GM21723 (cell line): ENCODE results near the gene DIAPH3.
A peak's percentile ranks its signal among the peaks of the same experiment; 100 is the strongest.

Experiments used
- ATAC-seq: cut with Tn5 transposase; IDR thresholded peaks from one replicate; pipeline ENCODE4 v1.9.1; 2021; ENCODE audit warnings: mild to moderate bottlenecking, moderate library complexity; ENCODE audit not compliant: unreplicated experiment

DIAPH3 gene

DNA sequence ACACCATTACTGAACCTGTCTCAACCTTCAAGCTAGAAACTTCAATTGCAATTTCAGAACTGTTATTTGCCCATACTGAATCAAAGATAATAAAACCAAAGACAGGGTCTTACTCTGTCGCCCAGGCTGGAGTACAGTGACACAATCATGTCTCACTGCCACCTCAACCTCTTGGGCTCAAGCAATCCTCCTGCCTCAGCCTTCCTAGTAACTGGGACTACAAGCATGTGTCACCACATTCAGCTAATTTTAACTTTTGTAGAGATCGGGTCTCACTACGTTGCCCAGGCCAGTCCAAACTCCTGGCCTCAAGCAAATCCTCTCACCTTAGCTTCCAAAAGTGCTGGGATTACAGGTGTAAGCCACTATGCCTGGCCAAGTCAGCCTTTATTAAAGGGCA, 143.4 kb downstream of the DIAPH3 start:
- ATAC-seq = no peak

DNA sequence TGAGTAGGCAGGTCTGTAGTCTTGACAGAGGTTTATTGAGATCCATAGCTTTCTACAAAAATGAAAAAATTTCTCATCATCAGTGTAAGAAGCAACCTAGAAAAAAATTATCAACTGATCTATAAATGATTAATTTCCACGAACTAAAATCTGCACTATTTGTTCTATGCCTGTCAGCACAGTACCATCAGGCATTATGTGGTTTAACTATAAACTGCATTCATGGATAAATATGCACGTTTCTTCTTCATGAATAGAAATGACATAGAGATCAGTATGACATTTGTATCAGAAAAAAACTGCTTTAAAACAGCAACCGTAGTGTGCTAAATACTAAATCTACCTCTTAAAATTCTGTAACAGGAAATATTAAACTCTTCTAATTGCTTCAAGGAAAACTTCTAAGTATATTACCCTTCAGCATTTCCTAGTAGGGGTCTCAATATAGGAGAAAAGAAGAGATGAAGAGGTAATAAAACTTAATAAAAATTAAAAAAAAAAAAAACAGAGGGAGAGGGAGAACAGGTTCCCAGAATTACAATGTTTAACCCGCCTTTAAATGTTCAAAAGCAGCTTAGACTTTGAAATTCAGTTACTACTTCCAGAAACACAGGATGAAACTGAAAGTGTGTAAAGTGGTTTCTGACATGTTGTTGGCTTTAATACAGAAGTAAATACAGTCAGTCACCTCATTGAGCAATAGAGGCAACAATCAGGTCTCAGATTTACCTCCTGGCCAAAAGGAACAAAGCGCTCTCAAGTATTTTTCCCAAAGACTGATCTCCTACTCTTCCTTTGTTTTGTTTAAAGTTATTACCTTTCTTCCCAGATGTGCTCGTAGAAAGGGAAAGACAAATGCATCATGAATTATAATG, 144.4 kb downstream of the DIAPH3 start:
- peak; percentile 86 for ATAC-seq

- no peak for ATAC-seq
Observed at GRCh38 chr13:60018536-60018935, 145.2 kb downstream of the DIAPH3 start.

- no peak for ATAC-seq
Observed at GRCh38 chr13:60016229-60016628, 147.5 kb downstream of the DIAPH3 start.

DNA sequence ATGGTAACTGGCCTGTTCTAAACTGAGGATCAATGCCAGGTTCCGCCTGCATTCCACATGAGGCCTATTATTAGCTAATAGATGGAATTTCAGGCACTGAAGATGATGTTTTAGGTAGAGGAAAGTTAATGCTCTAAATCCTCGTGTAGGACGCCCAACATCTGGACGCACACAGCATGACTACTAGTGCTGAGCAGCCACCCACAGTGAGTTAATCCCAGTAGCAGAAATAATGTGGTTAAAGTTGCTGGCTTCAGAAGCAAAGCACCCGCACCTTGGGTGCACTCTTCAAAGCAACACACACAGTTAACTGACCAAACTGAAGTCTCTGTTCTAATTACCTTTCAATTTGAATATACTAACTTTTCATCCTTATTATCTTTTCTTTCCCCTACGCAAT, 150.6 kb downstream of the DIAPH3 start:
- ATAC-seq = no peak

DNA sequence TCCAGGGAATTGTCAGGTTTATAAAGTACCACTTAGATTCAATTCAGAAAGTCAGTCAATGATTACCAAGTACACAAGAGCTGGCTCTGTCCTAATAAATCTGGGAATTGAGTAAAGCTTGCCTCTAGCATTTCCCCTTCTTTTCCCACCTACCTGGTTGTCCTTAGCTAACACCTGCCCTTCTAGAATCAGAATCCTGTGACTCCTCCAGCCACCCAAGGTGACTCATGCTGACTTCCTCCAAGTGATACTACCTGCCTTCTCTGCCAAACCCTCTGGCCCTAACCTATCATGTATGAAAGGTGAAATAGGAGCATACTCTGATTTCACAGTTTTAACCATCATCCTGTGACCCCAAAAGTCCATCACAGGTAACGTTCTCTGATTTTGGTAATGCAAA, 151.2 kb downstream of the DIAPH3 start:
- ATAC-seq = no peak

DNA sequence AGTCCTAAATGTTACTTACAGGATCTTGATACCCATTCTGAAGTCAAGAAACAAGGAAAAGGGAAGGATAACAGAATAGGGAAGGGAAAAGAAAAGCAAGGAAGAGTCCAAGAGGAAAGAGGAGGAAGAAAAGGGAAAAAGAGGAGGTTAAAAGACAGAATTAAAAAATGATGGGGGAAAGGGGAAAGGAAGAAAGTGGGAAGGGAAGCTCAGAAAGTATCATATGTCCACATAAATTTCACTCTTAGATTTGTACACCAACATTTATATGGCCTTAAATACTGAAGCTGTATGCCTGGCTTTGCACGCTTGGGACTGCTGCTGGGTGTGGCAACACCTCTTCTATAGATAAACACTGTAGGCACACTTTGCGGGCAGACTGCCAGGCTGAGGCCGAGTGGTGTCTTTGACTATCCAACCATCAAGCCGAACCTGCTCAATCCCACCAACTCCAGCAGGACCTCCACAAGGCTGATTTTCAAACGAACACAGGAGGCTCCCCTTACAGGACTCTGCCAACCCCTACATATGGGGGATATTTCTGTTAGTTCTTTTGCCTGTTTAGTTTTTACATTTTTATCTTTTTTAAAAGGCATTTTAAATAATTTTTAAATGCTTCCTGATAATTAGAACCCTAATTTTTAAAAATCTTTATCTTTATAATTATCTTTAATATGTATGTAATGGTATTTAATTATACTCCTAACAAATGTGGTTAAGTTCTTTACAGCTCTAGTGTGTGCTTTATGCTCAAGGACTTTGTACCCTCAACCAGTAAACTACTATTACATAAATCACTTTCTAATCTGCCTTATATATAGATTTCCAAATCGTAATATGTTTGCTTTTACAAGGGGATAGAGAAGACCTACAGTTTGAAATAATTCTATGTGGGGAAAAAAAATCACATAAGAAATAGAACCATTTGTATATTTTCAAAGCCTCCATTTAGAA, 154.2 kb downstream of the DIAPH3 start:
- ATAC-seq = no peak

DNA sequence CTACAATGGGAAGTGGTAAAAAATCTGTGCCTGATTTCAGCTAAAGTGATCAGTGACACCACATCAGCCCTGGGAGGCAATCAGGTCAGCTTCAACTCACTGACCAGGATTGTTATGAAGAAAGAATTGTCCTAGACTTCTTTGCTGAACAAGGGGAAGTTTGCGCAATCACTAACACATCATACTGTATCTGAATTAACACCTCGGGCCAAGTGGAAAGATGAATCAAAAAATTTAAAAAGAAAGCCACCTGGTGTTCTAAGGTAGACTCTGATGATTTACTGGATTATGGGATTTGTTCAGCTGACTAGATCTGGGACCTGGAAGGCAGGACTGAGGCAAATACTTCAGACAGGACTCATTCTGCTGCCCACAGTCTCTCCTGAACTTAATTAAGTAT, 161.8 kb downstream of the DIAPH3 start:
- no peak for ATAC-seq

DNA sequence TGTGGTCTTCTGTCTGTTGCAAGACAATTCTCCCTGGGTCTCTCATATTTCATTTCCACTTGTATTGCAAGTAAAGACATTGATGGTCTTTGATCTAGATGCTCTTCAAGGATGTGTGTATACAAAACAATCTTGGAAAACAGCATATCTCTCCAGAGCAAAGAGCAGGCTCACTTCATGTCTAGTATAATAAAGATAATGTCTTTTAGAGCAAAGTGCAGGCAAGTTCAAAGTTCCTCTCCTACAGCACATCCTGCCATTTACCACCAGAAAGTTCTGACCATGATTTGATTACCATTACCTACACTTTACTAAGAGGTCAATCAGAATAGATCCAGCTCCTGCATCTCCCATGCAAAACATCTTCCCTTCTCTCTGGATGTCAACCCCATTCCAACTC, 162.8 kb downstream of the DIAPH3 start:
- no peak for ATAC-seq

- ATAC-seq = no peak
Observed at GRCh38 chr13:60000081-60000480, 163.6 kb downstream of the DIAPH3 start.

GRCh38 chr13:59997976-59998375, 165.8 kb downstream of the DIAPH3 start:
- no peak for ATAC-seq

- no peak for ATAC-seq
Observed at GRCh38 chr13:59996461-59996980, 167.2 kb downstream of the DIAPH3 start.

GRCh38 chr13:59991395-59991794, 172.3 kb downstream of the DIAPH3 start:
- no peak for ATAC-seq

DNA sequence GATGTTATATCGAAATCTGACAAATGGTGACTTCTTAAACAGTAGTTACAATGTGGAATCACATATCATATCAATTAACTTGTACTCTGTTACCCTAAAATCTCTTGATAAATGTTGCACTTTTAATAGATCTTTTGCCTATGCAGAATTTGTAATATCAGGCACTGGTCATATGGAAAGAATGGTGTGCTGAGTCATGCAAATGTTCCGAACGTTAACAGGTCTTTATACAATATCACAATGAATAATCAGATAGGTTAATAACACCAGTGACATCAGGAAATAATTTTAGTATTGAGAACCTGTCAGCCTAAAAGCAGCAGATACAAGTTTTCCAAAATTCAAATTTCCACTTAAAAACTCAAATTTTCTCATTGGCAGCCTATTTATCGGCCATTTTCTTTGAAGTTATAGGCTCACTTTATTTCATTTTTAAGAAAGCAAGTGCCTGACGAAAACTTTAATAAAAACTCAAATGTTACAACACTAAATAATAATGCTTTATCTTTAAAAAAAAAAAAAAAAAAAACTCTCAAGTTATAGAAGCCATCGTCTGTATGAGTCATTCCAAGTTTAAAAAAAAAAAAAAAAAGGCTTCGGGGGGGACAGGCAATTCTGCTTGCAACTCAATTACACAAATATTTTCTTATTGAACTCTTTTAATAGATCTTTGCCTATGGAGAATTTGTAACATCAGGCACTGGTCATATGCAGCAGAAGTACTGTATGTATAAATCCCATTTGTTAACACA, 180.9 kb downstream of the DIAPH3 start:
- ATAC-seq = no peak

GRCh38 chr13:59979589-59979988, 184.1 kb downstream of the DIAPH3 start:
- no peak for ATAC-seq

DNA sequence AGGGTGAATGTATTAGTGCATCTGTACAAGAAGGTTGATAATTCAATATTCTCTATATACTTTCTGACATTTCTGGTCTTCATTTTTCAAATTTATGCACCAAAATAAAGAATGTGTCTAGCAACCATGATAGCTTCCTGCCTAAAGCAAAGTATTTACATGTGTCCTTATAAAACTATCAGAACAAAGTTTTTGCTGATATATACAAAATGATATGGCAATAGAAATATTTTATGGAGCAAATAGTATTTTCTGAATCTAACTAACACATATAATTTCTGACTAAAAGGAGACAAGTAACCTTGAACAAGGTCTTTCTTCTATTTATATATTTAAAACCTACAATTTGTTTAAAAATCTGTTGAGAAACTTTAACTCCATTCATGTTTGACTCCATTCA, 184.9 kb downstream of the DIAPH3 start:
- no peak for ATAC-seq

GRCh38 chr13:59976856-59977255, 186.9 kb downstream of the DIAPH3 start:
- ATAC-seq = no peak

DNA sequence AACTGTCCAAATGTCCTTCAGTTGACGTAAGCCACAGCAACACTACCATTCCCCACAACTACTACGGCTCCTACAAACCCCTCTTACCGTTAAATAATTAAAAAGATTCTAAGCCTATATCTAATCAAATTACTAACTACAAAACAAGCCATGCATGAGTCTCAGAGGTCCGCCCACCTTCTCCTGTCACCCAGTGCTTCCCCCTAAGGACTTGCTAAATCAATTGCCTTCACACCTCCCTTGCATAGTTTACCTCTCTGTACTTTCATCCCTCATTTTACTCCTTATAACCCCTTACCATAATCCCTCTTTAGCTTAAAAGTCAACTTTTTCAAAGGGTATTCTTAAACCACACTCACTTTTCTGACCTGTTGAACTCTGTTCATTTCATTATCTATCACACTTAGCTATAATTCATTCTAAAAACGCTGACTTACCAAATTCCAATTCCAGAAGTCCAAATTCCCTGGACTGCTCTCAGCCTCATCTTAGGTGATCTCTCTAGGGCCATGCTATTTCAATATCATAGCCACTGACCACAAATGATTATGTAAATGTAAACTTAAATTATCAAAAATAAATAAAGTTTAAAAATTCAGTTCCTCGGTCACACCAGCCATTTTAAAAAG, 187.8 kb downstream of the DIAPH3 start:
- no peak for ATAC-seq

DNA sequence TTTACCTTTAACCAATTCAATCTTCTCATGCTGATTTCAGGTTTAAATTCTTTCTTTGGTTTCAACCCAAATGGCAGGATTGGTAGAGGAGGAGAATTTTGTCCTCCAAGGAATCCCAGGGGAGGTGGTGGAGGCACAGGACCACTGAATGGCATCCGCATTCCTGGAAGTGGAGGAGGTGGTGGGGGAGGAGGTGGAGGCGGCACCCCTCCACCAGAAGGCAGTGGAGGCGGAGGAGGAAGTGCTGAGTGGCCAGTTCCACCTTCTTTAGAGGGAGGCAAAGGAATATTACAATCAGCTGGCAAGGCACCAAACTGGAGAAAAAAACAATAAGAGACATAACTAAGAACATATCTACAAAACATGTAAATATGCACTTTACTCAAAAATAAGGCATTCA, 192.9 kb downstream of the DIAPH3 start:
- ATAC-seq = no peak

GRCh38 chr13:59963827-59964226, 199.9 kb downstream of the DIAPH3 start:
- ATAC-seq = no peak
